H1 (cell line): ENCODE results near the gene KRTAP3-2. TPM values are rescaled to one million over a fixed set of nuclear protein-coding genes. Genes with fewer than 3 reads are reported as not detected.

Source experiments
- polyA plus RNA-seq, 7 experiments: library from polyadenylated mRNA; depleted of rRNA in 3 of 7; stranded (reverse) in 5 of 7; unstranded in 2 of 7; fragments of >200 nt in 5 of 7; fragments of 200-250 nt in 2 of 7; gene quantifications; 1 replicate in 5 of 7; 2 replicates in 1 of 7; 4 replicates in 1 of 7; pipeline versions ENCODE4 v1.2.1 to v1.2.3, GENCODE V29; 2011 to 2013; ENCODE audit warnings: missing spikeins in 2 of 7, mixed read lengths in 2 of 7
- small RNA-seq: library from polyadenylated mRNA; stranded (forward); fragments of <200 nt; extraction: miRNeasy Mini kit (QIAGEN cat#:217004); gene quantifications from one replicate; pipeline ENCODE3, GENCODE V24; 2013; ENCODE audit not compliant: insufficient read depth
- total RNA-seq: library from RNA; stranded (reverse); fragmentation: NEBNext Ultra II Directional; extraction: Animal tissue kit (Norgen Biotek cat#: 25700); gene quantifications from 2 replicates; pipeline ENCODE4 v1.2.1, GENCODE V29; 2021

KRTAP3-2 gene
- total and polyA plus RNA-seq, 2 of the 8 experiments (the other 6 are each of a cell fraction or from before 2014, with no cell fraction given) = not detected

Small RNAs within 50 kb of the gene (small RNA-seq; reads per million reads assigned to genes)
- gene KRTAP3-4P = not detected

Other genes with a start within 250 kb of the KRTAP3-2 start
Only the 30 nearest of the 37 such genes appear.
- gene KRT28, start 199.9 kb downstream of the KRTAP3-2 start, total RNA-seq = not detected in 2 replicates
- gene KRT28, start 199.9 kb downstream of the KRTAP3-2 start, polyA plus RNA-seq (2011; rRNA removed) = not detected in 2 replicates
- 31.3 and 39.4 TPM in 2 replicates for gene KRT10, start 177.3 kb downstream of the KRTAP3-2 start, total RNA-seq
- gene KRT10, start 177.3 kb downstream of the KRTAP3-2 start, polyA plus RNA-seq (2011; rRNA removed) = 2.4 and 3.5 TPM in 2 replicates
- gene KRT12, start 132.7 kb downstream of the KRTAP3-2 start, total RNA-seq = not detected in 2 replicates
- gene KRT12, start 132.7 kb downstream of the KRTAP3-2 start, polyA plus RNA-seq (2011; rRNA removed) = 0.03 TPM in 1 of 2 replicates, not detected in the other
- not detected in 2 replicates for gene KRT20, start 114.7 kb downstream of the KRTAP3-2 start, total RNA-seq
- gene KRT20, start 114.7 kb downstream of the KRTAP3-2 start, polyA plus RNA-seq (2011; rRNA removed) = not detected in 2 replicates
- not detected in 2 replicates for gene KRT23, start 62.3 kb downstream of the KRTAP3-2 start, total RNA-seq
- not detected in 2 replicates for gene KRT23, start 62.3 kb downstream of the KRTAP3-2 start, polyA plus RNA-seq (2011; rRNA removed)
- gene KRT39, start 33.0 kb downstream of the KRTAP3-2 start, total RNA-seq = not detected in 2 replicates
- gene KRT39, start 33.0 kb downstream of the KRTAP3-2 start, polyA plus RNA-seq (2011; rRNA removed) = not detected in 2 replicates
- not detected in 2 replicates for gene KRT40, start 15.6 kb downstream of the KRTAP3-2 start, total RNA-seq
- gene KRT40, start 15.6 kb downstream of the KRTAP3-2 start, polyA plus RNA-seq (2011; rRNA removed) = not detected in 2 replicates
- gene KRTAP3-3, start 5.7 kb downstream of the KRTAP3-2 start, total RNA-seq = not detected in 2 replicates
- not detected in 2 replicates for gene KRTAP3-3, start 5.7 kb downstream of the KRTAP3-2 start, polyA plus RNA-seq (2011; rRNA removed)
- not detected in 2 replicates for gene KRTAP3-1, start 9.2 kb upstream of the KRTAP3-2 start, total RNA-seq
- gene KRTAP3-1, start 9.2 kb upstream of the KRTAP3-2 start, polyA plus RNA-seq (2011; rRNA removed) = not detected in 2 replicates
- gene KRTAP1-5, start 27.3 kb upstream of the KRTAP3-2 start, total RNA-seq = not detected in 2 replicates
- gene KRTAP1-5, start 27.3 kb upstream of the KRTAP3-2 start, polyA plus RNA-seq (2011; rRNA removed) = not detected in 2 replicates
- not detected in 2 replicates for gene KRTAP1-4, start 30.3 kb upstream of the KRTAP3-2 start, total RNA-seq
- not detected in 2 replicates for gene KRTAP1-4, start 30.3 kb upstream of the KRTAP3-2 start, polyA plus RNA-seq (2011; rRNA removed)
- not detected in 2 replicates for gene KRTAP1-3, start 35.0 kb upstream of the KRTAP3-2 start, total RNA-seq
- not detected in 2 replicates for gene KRTAP1-3, start 35.0 kb upstream of the KRTAP3-2 start, polyA plus RNA-seq (2011; rRNA removed)
- not detected in 2 replicates for gene KRTAP1-1, start 41.5 kb upstream of the KRTAP3-2 start, total RNA-seq
- not detected in 2 replicates for gene KRTAP1-1, start 41.5 kb upstream of the KRTAP3-2 start, polyA plus RNA-seq (2011; rRNA removed)
- gene KRTAP2-1, start 47.4 kb upstream of the KRTAP3-2 start, total RNA-seq = not detected in 2 replicates
- gene KRTAP2-1, start 47.4 kb upstream of the KRTAP3-2 start, polyA plus RNA-seq (2011; rRNA removed) = not detected in 2 replicates
- not detected in 2 replicates for gene KRTAP2-2, start 55.3 kb upstream of the KRTAP3-2 start, total RNA-seq
- not detected in 2 replicates for gene KRTAP2-2, start 55.3 kb upstream of the KRTAP3-2 start, polyA plus RNA-seq (2011; rRNA removed)
- gene KRTAP2-3, start 60.2 kb upstream of the KRTAP3-2 start, total RNA-seq = not detected in 2 replicates
- not detected in 2 replicates for gene KRTAP2-3, start 60.2 kb upstream of the KRTAP3-2 start, polyA plus RNA-seq (2011; rRNA removed)
- not detected in 2 replicates for gene KRTAP2-4, start 66.0 kb upstream of the KRTAP3-2 start, total RNA-seq
- not detected in 2 replicates for gene KRTAP2-4, start 66.0 kb upstream of the KRTAP3-2 start, polyA plus RNA-seq (2011; rRNA removed)
- not detected in 2 replicates for gene KRTAP4-7, start 84.2 kb upstream of the KRTAP3-2 start, total RNA-seq
- not detected in 2 replicates for gene KRTAP4-7, start 84.2 kb upstream of the KRTAP3-2 start, polyA plus RNA-seq (2011; rRNA removed)
- gene KRTAP4-8, start 98.2 kb upstream of the KRTAP3-2 start, total RNA-seq = not detected in 2 replicates
- not detected in 2 replicates for gene KRTAP4-8, start 98.2 kb upstream of the KRTAP3-2 start, polyA plus RNA-seq (2011; rRNA removed)
- gene KRTAP4-16, start 102.3 kb upstream of the KRTAP3-2 start, total RNA-seq = not detected in 2 replicates
- not detected in 2 replicates for gene KRTAP4-16, start 102.3 kb upstream of the KRTAP3-2 start, polyA plus RNA-seq (2011; rRNA removed)
- not detected in 2 replicates for gene KRTAP4-9, start 105.5 kb upstream of the KRTAP3-2 start, total RNA-seq
- 0.06 TPM in 1 of 2 replicates, not detected in the other for gene KRTAP4-9, start 105.5 kb upstream of the KRTAP3-2 start, polyA plus RNA-seq (2011; rRNA removed)
- not detected in 2 replicates for gene KRTAP4-11, start 118.5 kb upstream of the KRTAP3-2 start, total RNA-seq
- not detected in 2 replicates for gene KRTAP4-11, start 118.5 kb upstream of the KRTAP3-2 start, polyA plus RNA-seq (2011; rRNA removed)
- gene KRTAP4-12, start 124.3 kb upstream of the KRTAP3-2 start, total RNA-seq = not detected in 2 replicates
- not detected in 2 replicates for gene KRTAP4-12, start 124.3 kb upstream of the KRTAP3-2 start, polyA plus RNA-seq (2011; rRNA removed)
- gene KRTAP4-6, start 140.6 kb upstream of the KRTAP3-2 start, total RNA-seq = not detected in 2 replicates
- gene KRTAP4-6, start 140.6 kb upstream of the KRTAP3-2 start, polyA plus RNA-seq (2011; rRNA removed) = not detected in 2 replicates
- gene KRTAP4-5, start 149.9 kb upstream of the KRTAP3-2 start, total RNA-seq = not detected in 2 replicates
- not detected in 2 replicates for gene KRTAP4-5, start 149.9 kb upstream of the KRTAP3-2 start, polyA plus RNA-seq (2011; rRNA removed)
- gene KRTAP4-4, start 160.8 kb upstream of the KRTAP3-2 start, total RNA-seq = not detected in 2 replicates
- gene KRTAP4-4, start 160.8 kb upstream of the KRTAP3-2 start, polyA plus RNA-seq (2011; rRNA removed) = not detected in 2 replicates
- not detected in 2 replicates for gene KRTAP4-3, start 168.3 kb upstream of the KRTAP3-2 start, total RNA-seq
- gene KRTAP4-3, start 168.3 kb upstream of the KRTAP3-2 start, polyA plus RNA-seq (2011; rRNA removed) = not detected in 2 replicates
- gene KRTAP4-2, start 178.3 kb upstream of the KRTAP3-2 start, total RNA-seq = not detected in 2 replicates
- gene KRTAP4-2, start 178.3 kb upstream of the KRTAP3-2 start, polyA plus RNA-seq (2011; rRNA removed) = not detected in 2 replicates
- gene KRTAP4-1, start 185.0 kb upstream of the KRTAP3-2 start, total RNA-seq = not detected in 2 replicates
- gene KRTAP4-1, start 185.0 kb upstream of the KRTAP3-2 start, polyA plus RNA-seq (2011; rRNA removed) = 0.16 TPM in 1 of 2 replicates, not detected in the other
- gene KRTAP9-1, start 190.0 kb upstream of the KRTAP3-2 start, total RNA-seq = not detected in 2 replicates
- not detected in 2 replicates for gene KRTAP9-1, start 190.0 kb upstream of the KRTAP3-2 start, polyA plus RNA-seq (2011; rRNA removed)